ENCODE data around the gene CFAP20DC.

The CFAP20DC gene

GRCh38 chr3:58867621-58868020, 182.2 kb downstream of the CFAP20DC start:
- Histone ChIP-seq H3K27ac (no peak overlapping the region), H3K9me3 (no peaks in the 10 kb centered on the region), H3K4me3 (no peak overlapping the region), H3K27me3 (no peaks in the 10 kb centered on the region), H3K36me3 (no peaks in the 10 kb centered on the region), H3K4me1 (no peaks in the 10 kb centered on the region)
- no peak for DNase-seq
- TF ChIP-seq CTCF (IDR thresholded peaks at IDR 0.05): no peak
- intact Hi-C loops (cut with DNase I; ENCODE audit: low total_unique reads): no loop called here

DNA sequence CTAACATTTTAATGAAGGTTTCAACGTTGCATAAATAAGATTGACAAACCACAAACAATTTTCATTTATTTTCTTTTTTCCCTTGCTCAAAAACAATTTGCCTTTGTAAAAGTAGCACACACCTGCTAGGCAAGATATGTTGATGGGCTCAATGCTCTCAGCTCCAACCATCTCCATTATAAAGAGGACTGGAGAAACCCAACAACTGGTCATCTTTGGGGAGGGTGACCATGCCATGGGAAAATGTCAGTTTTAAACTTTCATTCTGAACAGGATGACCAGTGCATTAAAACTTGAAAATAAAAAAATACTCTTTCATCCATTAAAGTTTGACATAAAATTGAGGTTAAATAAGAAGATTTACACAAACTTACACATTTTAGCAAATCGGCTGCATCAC, 183.7 kb downstream of the CFAP20DC start:
- intact Hi-C loops (cut with DNase I; ENCODE audit: low total_unique reads): no loop called here
- Histone ChIP-seq H3K9me3 (no peaks in the 10 kb centered on the region), H3K27me3 (no peaks in the 10 kb centered on the region), H3K36me3 (no peaks in the 10 kb centered on the region), H3K27ac (no peak overlapping the region), H3K4me1 (no peaks in the 10 kb centered on the region), H3K4me3 (no peak overlapping the region)
- DNase-seq: no peak
- no peak for TF ChIP-seq CTCF (IDR thresholded peaks at IDR 0.05)

DNA sequence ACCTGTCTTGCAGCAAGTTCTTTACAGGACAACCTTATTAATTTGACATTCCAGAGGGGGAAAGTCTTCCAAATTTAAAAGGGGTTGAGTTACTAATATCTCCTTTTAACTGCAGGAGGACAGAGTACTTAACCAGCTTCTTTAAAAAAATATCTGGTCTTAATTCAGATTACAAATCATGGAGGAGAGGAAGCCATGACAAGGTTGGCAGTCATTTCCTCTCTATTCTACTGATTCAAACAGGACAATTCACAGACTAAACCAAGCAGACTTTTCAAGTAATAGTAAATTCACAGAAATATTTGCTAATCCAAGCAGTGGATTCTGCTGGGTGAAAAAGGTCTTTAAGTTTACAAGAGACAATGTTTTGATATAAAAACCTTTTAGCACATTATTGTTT, 185.3 kb downstream of the CFAP20DC start:
- no peaks in the 10 kb centered on the region for H3K27me3 ChIP-seq
- no peak for TF ChIP-seq CTCF (IDR thresholded peaks at IDR 0.05)
- H3K4me3 ChIP-seq: no peak overlapping the region
- H3K27ac ChIP-seq: no peak overlapping the region
- intact Hi-C loops (cut with DNase I; ENCODE audit: low total_unique reads): no loop called here
- no peak for DNase-seq
- no peaks in the 10 kb centered on the region for H3K36me3 ChIP-seq
- no peaks in the 10 kb centered on the region for H3K9me3 ChIP-seq
- no peaks in the 10 kb centered on the region for H3K4me1 ChIP-seq

DNA sequence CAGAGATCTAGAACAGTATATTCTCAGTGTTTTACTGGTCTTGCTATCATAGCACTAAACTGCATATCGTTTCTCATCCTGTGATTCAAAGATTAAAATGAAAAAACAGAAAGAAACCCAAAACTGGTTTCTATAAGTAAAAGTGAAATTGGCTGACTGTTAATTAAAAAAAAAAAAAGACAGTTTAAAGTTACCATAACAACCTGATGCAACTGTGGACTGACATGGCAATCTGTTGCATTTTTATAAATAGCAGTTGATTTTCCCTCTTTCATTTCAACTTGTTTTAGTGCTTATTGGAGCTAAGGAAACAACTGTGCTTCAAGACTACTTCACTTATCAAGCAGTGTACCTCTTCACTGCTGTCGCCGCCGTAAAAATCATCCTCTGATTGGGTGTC, 186.6 kb downstream of the CFAP20DC start:
- Histone ChIP-seq H3K36me3 (no peaks in the 10 kb centered on the region), H3K27me3 (no peaks in the 10 kb centered on the region), H3K4me1 (peaks cover 0 to 1% (median 0%) of the 10 kb centered on the region in 4 donors), H3K4me3 (no peak overlapping the region), H3K27ac (no peak overlapping the region), H3K9me3 (no peaks in the 10 kb centered on the region)
- no peak for DNase-seq
- no peak for TF ChIP-seq CTCF (IDR thresholded peaks at IDR 0.05)
- intact Hi-C loops (cut with DNase I; ENCODE audit: low total_unique reads): no loop called here

DNA sequence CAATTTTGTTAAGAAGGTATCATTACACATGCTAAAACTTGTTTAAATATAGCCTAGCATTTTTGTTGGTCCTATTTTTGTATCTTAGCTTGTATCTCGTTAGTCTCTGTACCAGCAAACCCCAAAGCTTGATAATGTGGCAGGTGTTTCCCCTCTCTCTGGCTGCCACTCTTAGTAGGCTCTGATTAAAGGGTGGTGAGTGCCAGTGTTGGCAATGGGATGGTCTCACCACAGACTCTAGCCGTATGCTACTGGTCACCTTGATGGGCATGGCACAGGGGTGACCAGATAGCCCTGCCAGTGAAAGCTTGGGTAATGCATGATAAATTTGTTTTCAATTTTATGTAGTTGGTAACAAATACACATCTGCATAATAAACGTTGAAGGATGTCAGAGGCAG, 188.3 kb downstream of the CFAP20DC start:
- Histone ChIP-seq H3K4me3 (no peak overlapping the region), H3K36me3 (no peaks in the 10 kb centered on the region), H3K27me3 (no peaks in the 10 kb centered on the region), H3K9me3 (no peaks in the 10 kb centered on the region), H3K27ac (no peak overlapping the region), H3K4me1 (peaks cover 0 to 16% (median 2%) of the 10 kb centered on the region in 4 donors)
- no peak for TF ChIP-seq CTCF (IDR thresholded peaks at IDR 0.05)
- intact Hi-C loops (cut with DNase I; ENCODE audit: low total_unique reads): no loop called here
- DNase-seq: no peak

- Histone ChIP-seq H3K36me3 (no peaks in the 10 kb centered on the region), H3K27me3 (no peaks in the 10 kb centered on the region), H3K9me3 (no peaks in the 10 kb centered on the region), H3K27ac (no peak overlapping the region), H3K4me3 (no peak overlapping the region), H3K4me1 (peaks cover 0 to 16% (median 2%) of the 10 kb centered on the region in 4 donors)
- no peak for TF ChIP-seq CTCF (IDR thresholded peaks at IDR 0.05)
- intact Hi-C loops (cut with DNase I; ENCODE audit: low total_unique reads): no loop called here
- no peak for DNase-seq
Measured at GRCh38 chr3:58858126-58858525, 191.7 kb downstream of the CFAP20DC start.
